Panc1 (cell line): Measurements from ENCODE around the gene WDR72.

Source experiments
- CTCF ChIP-seq: fragments of 450-650 bp; IDR thresholded peaks from 2 replicates; pipeline ENCODE4 v1.5.1; 2017; ENCODE audit warnings: mild to moderate bottlenecking
- SIN3A ChIP-seq: IDR thresholded peaks from 2 replicates; pipeline ENCODE4 v1.6.1; 2012; ENCODE audit warnings: low read depth, mild to moderate bottlenecking, low read length, moderate library complexity, borderline replicate concordance; ENCODE audit not compliant: insufficient read depth
- TCF7L2 ChIP-seq: IDR thresholded peaks from 2 replicates; pipeline ENCODE4 v1.6.1; 2011; ENCODE audit warnings: mild to moderate bottlenecking, low read depth, low read length, inconsistent platforms

GRCh38 chr15:53569751-53570480 is 189.5 kb downstream of the WDR72 start:
- TF ChIP-seq CTCF (no peak), TCF7L2 (no peak), SIN3A (no peak)
